ENCODE data around the gene ALOX15B. TPM values are rescaled to one million over a fixed set of nuclear protein-coding genes. Genes with fewer than 3 reads are reported as not detected.

Gene ALOX15B
- polyA plus RNA-seq, 1 of the 3 experiments (the other 2 are of a cell fraction): not detected

GRCh38 chr17:8069587-8069860 is 30.7 kb downstream of the ALOX15B start:
- Histone ChIP-seq H3K9me3 (no peaks in the 10 kb centered on the region), H2AFZ (ENCODE audit: low read depth) (no peak overlapping the region), H3K27ac (ENCODE audit: low read depth in 2 of 2, low read length in 1 of 2) (no peak overlapping the region), H3K4me3 (ENCODE audit: low read depth in 2 of 2, low read length in 1 of 2) (no peak overlapping the region), H3K79me2 (ENCODE audit: insufficient read depth) (no peaks in the 10 kb centered on the region), H3F3A (replicated peaks; ENCODE audit: insufficient read depth) (no peaks in the 10 kb centered on the region), H3K27me3 (ENCODE audit: insufficient read depth) (peaks cover 78% of the 10 kb centered on the region), H3K36me3 (replicated peaks in 1 of 2; ENCODE audit: control insufficient read depth in 1 of 2, insufficient read depth in 2 of 2, low read length in 1 of 2) (no peaks in the 10 kb centered on the region), H3K9ac (no peak overlapping the region), H3K4me1 (ENCODE audit: control insufficient read depth in 1 of 2, insufficient read depth in 2 of 2, low read depth in 1 of 2, low read length in 1 of 2) (peaks cover 0 to 8% of the 10 kb centered on the region in 2 experiments; a peak in 1 of 4 replicates), H4K20me1 (ENCODE audit: insufficient read depth) (no peaks in the 10 kb centered on the region), H3K4me2 (no peak overlapping the region), H3K9me2 (no peaks in the 10 kb centered on the region)
- 58% methylated on average over 3 of the region's 3 CpGs for WGBS (ENCODE audit: low lambda C conversion rate)
- TF ChIP-seq GATA2 (CRISPR knock-in tag; IDR thresholded peaks at IDR 0.05) (no peak), YY1 (IDR thresholded peaks at IDR 0.05; ENCODE audit: low read depth) (no peak), FOXJ3 (CRISPR knock-in tag; IDR thresholded peaks at IDR 0.05) (no peak), RAD21 (IDR thresholded peaks at IDR 0.05; ENCODE audit: low read length) (no peak), RFX5 (IDR thresholded peaks at IDR 0.05; ENCODE audit: low read length) (no peak), CHD2 (IDR thresholded peaks at IDR 0.05; ENCODE audit: low read length, partially characterized antibody) (no peak), REST (IDR thresholded peaks at IDR 0.05; ENCODE audit: low read depth, low read length) (no peak), CTCF (IDR thresholded peaks at IDR 0.05) (no peak), EP300 (IDR thresholded peaks at IDR 0.05; ENCODE audit: borderline replicate concordance in 1 of 2, low read depth in 1 of 2, low read length in 1 of 2) (no peak), IRF3 (IDR thresholded peaks at IDR 0.05; ENCODE audit: low read depth, low read length) (no peak), SIN3A (IDR thresholded peaks at IDR 0.05; ENCODE audit: borderline replicate concordance, low read depth, low read length) (no peak), SMC3 (IDR thresholded peaks at IDR 0.05; ENCODE audit: low read depth, low read length) (no peak), TAF1 (IDR thresholded peaks at IDR 0.05; ENCODE audit: borderline replicate concordance, low read depth, low read length) (no peak), ELF1 (IDR thresholded peaks at IDR 0.05) (no peak), USF1 (IDR thresholded peaks at IDR 0.05; ENCODE audit: borderline replicate concordance, low read depth) (no peak), POLR2AphosphoS5 (IDR thresholded peaks at IDR 0.05; ENCODE audit: low read depth, low read length) (no peak), FOSL2 (IDR thresholded peaks at IDR 0.05; ENCODE audit: borderline replicate concordance, low read depth) (no peak), RXRA (IDR thresholded peaks at IDR 0.05; ENCODE audit: borderline replicate concordance, low read depth) (no peak), MXI1 (IDR thresholded peaks at IDR 0.05; ENCODE audit: low read depth, low read length) (no peak), USF2 (IDR thresholded peaks at IDR 0.05; ENCODE audit: borderline replicate concordance, low read depth, low read length) (no peak)
- ChIA-PET CTCF (interaction anchor here (0.7 to 20.8 kb wide), 10 partner anchors 10 to 154 kb away, joined by 3 to 390 read pairs (median 18); partner anchors contain the start of genes ALOX12B, ALOXE3 and RNF227), POLR2A (interaction anchor here (0.6 kb wide), 1 partner anchor 486 kb away, joined by 3 read pairs; no protein-coding TSS in a partner anchor)
- DNase-seq: no peak
